COLO668 (cell line): Measurements from ENCODE around the gene SPRYD7.
"Not testable (repeated sequence)": the region's sequence is repeated elsewhere in the genome, so short reads cannot be mapped to it uniquely, and the experiment has no call there.

Experiments used
- DNase-seq: peaks from one replicate; lab custom pipeline; 2025; ENCODE audit not compliant: unreplicated experiment; lab: John Stamatoyannopoulos, UW

The SPRYD7 gene, protein sequence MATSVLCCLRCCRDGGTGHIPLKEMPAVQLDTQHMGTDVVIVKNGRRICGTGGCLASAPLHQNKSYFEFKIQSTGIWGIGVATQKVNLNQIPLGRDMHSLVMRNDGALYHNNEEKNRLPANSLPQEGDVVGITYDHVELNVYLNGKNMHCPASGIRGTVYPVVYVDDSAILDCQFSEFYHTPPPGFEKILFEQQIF

GRCh38 chr13:49936075-49936967 lies at the start of gene SPRYD7:
TSS of gene SPRYD7 (minus strand) at chr13:49936340. CDS start at chr13:49936235, 105 bp downstream.
- peak; percentile 100 for DNase-seq

- no peak for DNase-seq
Observed at GRCh38 chr13:49985129-49985528, 49.0 kb upstream of the SPRYD7 start.

DNA sequence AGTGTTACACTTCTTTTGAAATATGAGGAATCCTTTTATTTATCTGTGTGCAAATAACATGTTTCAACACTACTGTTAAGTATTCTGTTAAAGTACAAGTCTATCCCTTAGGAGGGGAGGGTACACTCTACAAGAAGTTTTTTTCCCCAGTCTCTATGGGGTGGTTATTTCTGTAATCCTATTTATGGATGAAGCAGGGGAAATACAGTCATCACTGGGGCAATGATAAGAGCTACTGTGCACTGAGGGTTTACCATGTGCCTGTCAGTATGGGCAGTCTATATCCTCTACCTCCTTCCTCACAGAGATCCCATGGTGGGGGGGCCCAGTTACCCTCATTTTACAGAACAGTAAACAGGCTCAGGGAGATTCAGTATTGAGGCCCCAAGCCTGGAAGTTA lies 44.1 kb upstream of the SPRYD7 start:
- DNase-seq, result no peak

- DNase-seq, result no peak
Observed at GRCh38 chr13:49977992-49978391, 41.9 kb upstream of the SPRYD7 start.

- DNase-seq, result peak; percentile 88
Observed at GRCh38 chr13:49976314-49977258, 40.4 kb upstream of the SPRYD7 start.

DNA sequence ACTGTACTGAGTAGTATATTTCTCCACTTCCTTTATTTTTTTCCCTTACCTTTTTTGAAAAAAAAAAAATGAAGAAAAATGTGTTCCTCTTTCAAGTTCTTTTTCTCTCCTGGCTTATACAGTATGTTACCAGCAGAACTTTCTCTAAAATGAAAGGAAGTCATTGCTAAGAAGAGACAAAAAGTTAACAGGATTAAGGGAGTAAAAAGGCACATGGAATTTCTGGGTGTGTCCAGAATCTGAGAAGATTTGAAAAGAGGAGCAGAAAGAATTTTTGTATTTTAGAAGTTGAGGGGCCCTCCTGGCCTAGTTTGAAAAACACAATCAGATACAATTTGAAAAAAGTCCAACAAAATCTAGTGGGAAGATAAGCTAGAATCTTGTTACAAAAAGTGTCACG lies 39.7 kb upstream of the SPRYD7 start:
- no peak for DNase-seq

DNA sequence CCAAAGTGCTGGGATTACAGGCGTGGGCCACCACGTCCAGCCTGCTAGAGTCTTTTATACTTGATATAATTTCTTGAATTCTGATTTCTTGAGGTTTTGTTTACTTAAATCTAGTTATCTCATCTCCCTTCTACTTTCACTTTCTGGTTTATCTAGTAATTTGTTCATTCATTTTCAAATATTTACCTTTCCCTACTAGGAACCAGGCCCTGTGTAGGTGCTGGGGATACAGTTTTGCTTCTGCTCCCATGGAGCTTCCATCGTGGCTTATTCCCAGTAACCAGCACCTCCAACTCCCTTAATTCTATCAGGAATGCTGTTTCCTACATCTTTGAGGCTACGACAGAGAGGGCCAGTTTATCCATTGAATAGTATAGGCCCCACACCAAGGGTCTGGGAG lies 36.6 kb upstream of the SPRYD7 start:
- DNase-seq, result no peak

GRCh38 chr13:49967456-49967855 lies 31.3 kb upstream of the SPRYD7 start:
- DNase-seq, result no peak

GRCh38 chr13:49958321-49958720 lies 22.2 kb upstream of the SPRYD7 start:
- DNase-seq, result no peak

GRCh38 chr13:49956131-49956530 lies 20.0 kb upstream of the SPRYD7 start:
- no peak for DNase-seq

- no peak for DNase-seq
Observed at GRCh38 chr13:49954674-49955455, 18.7 kb upstream of the SPRYD7 start.

- no peak for DNase-seq
Observed at GRCh38 chr13:49953560-49953959, 17.4 kb upstream of the SPRYD7 start.

GRCh38 chr13:49951754-49952535 lies 15.8 kb upstream of the SPRYD7 start:
- no peak for DNase-seq

DNA sequence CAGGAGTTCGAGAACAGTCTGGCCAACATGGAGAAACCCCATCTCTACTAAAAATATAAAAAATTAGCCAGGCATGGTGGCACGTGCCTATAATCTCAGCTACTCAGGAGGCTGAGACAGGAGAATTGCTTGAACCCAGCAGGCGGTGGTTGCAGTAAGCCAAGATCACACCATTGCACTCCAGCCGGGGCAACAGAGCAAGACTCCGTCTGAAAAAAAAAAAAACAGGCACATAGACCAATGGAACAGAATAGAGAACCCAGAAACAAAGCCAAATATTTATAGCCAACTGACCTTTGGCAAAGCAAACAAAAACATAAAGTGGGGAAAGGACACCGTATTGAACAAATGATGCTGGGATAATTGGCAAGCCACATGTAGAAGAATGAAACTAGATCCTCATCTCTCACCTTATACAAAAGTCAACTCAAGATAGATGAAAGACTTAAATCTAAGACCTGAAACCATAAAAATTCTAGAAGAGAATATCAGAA lies 12.7 kb upstream of the SPRYD7 start:
- DNase-seq, result not testable (repeated sequence)

GRCh38 chr13:49939321-49939720 lies 3.2 kb upstream of the SPRYD7 start:
- DNase-seq, result no peak

DNA sequence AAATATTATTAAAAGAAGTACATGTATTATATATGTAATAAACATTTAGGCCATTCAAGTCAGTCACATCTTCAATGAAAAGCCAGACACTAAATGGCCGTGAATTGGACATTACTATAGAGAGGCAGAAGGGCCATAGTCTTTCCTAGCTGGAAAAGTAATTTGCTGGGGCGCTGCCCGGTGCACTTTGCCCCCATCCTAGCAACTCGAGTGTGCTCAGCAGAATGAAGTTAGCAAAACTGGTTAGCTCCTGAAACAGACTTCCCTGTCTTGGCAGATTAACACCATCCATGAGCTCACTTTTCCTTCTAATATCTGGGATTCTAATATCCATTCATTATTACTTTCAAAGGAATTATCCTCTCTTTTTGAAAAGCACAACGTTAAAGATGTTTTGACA lies 2.8 kb upstream of the SPRYD7 start:
- no peak for DNase-seq

- DNase-seq, result no peak
Observed at GRCh38 chr13:49938314-49938713, 2.2 kb upstream of the SPRYD7 start.

DNA sequence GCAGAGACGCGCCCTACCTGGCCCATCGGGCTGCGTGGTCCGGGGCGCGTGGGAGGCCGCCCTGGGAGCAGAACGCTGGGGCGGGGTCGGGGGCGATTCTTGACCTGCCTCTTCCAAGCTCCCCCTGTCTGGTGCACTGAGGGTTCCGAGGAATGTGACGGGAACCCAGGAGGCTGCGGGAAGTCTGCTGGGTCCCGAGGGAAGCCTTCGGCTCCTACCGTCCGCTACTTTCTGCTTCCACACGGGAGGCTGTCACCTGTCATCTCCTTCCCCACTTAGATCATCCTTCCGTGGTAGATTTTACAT lies 781 bp upstream of the SPRYD7 start:
- DNase-seq, result no peak

GRCh38 chr13:49935171-49936074 lies 717 bp downstream of the SPRYD7 start:
- peak; percentile 68 for DNase-seq
